Measurements from ENCODE around the gene TBX4.

GRCh38 chr17:61444075-61444474, 8.1 kb upstream of the TBX4 start:
- TF ChIP-seq CTCF (IDR thresholded peaks at IDR 0.05; ENCODE audit: insufficient read depth, low read length, poor library complexity, severe bottlenecking) (no peak), EZH2phosphoT487 (conservative IDR thresholded peaks at IDR 0.05; ENCODE audit: low read length) (no peak)
